Stomach (tissue), 9 donors: ENCODE results near the gene CAMKK1. TPM values are rescaled to one million over a fixed set of nuclear protein-coding genes. Genes with fewer than 3 reads are reported as not detected.

Experiments used
- DNase-seq, 2 donors: peaks; one replicate each; pipeline versions ENCODE4 v3.0.0 to v3.0.0-alpha.2; 2013 to 2019
- H3K27ac ChIP-seq, 5 donors: fragments of 200-600 bp in 4 of 5; sonication (generic) in 4 of 5; one replicate each; pipeline ENCODE4 v1.5.1; 2013 to 2019; ENCODE audit warnings: mild to moderate bottlenecking in 1 of 5, moderate library complexity in 1 of 5
- H3K27me3 ChIP-seq, 3 donors: fragments of 200-600 bp; sonication (generic); one replicate each; pipeline ENCODE4 v1.5.1; 2017 to 2019; ENCODE audit warnings: mixed run types in 1 of 3
- H3K36me3 ChIP-seq, 4 donors: fragments of 200-600 bp; sonication (generic); 1 replicate in 3 of 4; 2 replicates in 1 of 4; pipeline ENCODE4 v1.5.1; 2016 to 2019
- H3K4me1 ChIP-seq, 4 donors: fragments of 200-600 bp; sonication (generic); one replicate each; pipeline ENCODE4 v1.5.1; 2016 to 2019
- H3K4me3 ChIP-seq, 4 donors: fragments of 200-600 bp; sonication (generic) in 3 of 4; one replicate each; pipeline ENCODE4 v1.5.1; 2016 to 2019; ENCODE audit warnings: mild to moderate bottlenecking in 1 of 4
- H3K9me3 ChIP-seq, 4 donors: fragments of 200-600 bp; sonication (generic); one replicate each; pipeline ENCODE4 v1.5.1; 2016 to 2019
- CTCF ChIP-seq, 7 experiments: fragments of 450-650 bp in 4 of 7; fragments of 200-600 bp in 3 of 7; sonication (generic) in 3 of 7; IDR thresholded peaks; one replicate each; pipeline ENCODE4 v1.5.1; 2016 to 2019; ENCODE audit warnings: antibody characterized with exemption in 7 of 7, control low read depth in 2 of 7, mild to moderate bottlenecking in 1 of 7
- EP300 ChIP-seq: sonication (generic); formaldehyde crosslinking; IDR thresholded peaks from one replicate; pipeline ENCODE4 v1.6.1; 2017; ENCODE audit warnings: antibody characterized with exemption
- POLR2A ChIP-seq, 4 donors: fragments of 450-650 bp; IDR thresholded peaks; one replicate each; pipeline ENCODE4 v1.6.1; 2016; ENCODE audit warnings: antibody characterized with exemption in 4 of 4, control low read depth in 2 of 4, mild to moderate bottlenecking in 1 of 4, moderate library complexity in 1 of 4
- POLR2AphosphoS5 ChIP-seq, 3 donors: sonication (generic); formaldehyde crosslinking; IDR thresholded peaks; one replicate each; pipeline ENCODE4 v1.6.1; 2016; ENCODE audit warnings: antibody characterized with exemption in 3 of 3
- WGBS, 5 donors: extraction: QIAGEN DNeasy Blood & Tissue Kit in 3 of 5; methylation state at CpG; one replicate each; pipeline versions ENCODE4 v1.1.5 to v1.1.7; 2013 to 2018; 5-methylcytosine and 5-hydroxymethylcytosine counted together
- intact Hi-C: fragments of 100-400 bp; cut with DNase I; formaldehyde crosslinking; loops from one replicate; pipeline ENCODE4 v1.15.1; 2023; ENCODE audit warnings: low total_unique reads
- polyA plus RNA-seq, 3 donors: library from polyadenylated mRNA; stranded (reverse); fragments of 200-250 nt; gene quantifications; one replicate each; pipeline ENCODE4 v1.2.3, GENCODE V29; 2013
- total RNA-seq, 5 donors: library from RNA; depleted of rRNA; stranded (reverse); fragments of >200 nt; gene quantifications; one replicate each; pipeline versions ENCODE4 v1.1.0 to v1.2.3, GENCODE V29; 2014 to 2016
- donor health status: healthy with polysubstance abuse.
- donor health status: Bipolar disorder and iron deficiency.
- donor health status: healthy.

The CAMKK1 gene
- total and polyA plus RNA-seq, 8 donors = 0.58 to 15.1 (median 4.6) TPM

- no peak for DNase-seq
- TF ChIP-seq EP300 (no peak), POLR2A (IDR thresholded peaks at IDR 0.05) (no peak), POLR2AphosphoS5 (IDR thresholded peaks at IDR 0.05) (no peak), CTCF (IDR thresholded peaks at IDR 0.05) (no peak)
- H3K36me3 ChIP-seq = peaks cover 0 to 8% (median 3%) of the 10 kb centered on the region in 4 donors
- H3K27ac ChIP-seq = no peak overlapping the region
- intact Hi-C loops = no loop called here
- H3K4me1 ChIP-seq = peaks cover 12 to 26% (median 22%) of the 10 kb centered on the region in 4 donors
- no peak overlapping the region for H3K4me3 ChIP-seq
- WGBS, 5 donors = 82 to 88% (median 86%) methylated on average over 7 to 9 of the region's 9 CpGs
- no peaks in the 10 kb centered on the region for H3K9me3 ChIP-seq
- peaks cover 0 to 3% (median 0%) of the 10 kb centered on the region in 3 donors for H3K27me3 ChIP-seq
Observed at GRCh38 chr17:3848229-3848835, 44.5 kb downstream of the CAMKK1 start.

- Histone ChIP-seq H3K27me3 (peaks cover 0 to 3% (median 0%) of the 10 kb centered on the region in 3 donors), H3K9me3 (no peaks in the 10 kb centered on the region), H3K4me3 (no peak overlapping the region), H3K36me3 (peaks cover 5 to 19% (median 15%) of the 10 kb centered on the region in 4 donors), H3K4me1 (peaks cover 12 to 35% (median 24%) of the 10 kb centered on the region in 4 donors), H3K27ac (no peak overlapping the region)
- TF ChIP-seq POLR2AphosphoS5 (IDR thresholded peaks at IDR 0.05) = no peak
- no peak for TF ChIP-seq POLR2A (IDR thresholded peaks at IDR 0.05)
- TF ChIP-seq CTCF (IDR thresholded peaks at IDR 0.05) = no peak
- TF ChIP-seq EP300 = no peak
- 95 to 97% (median 96%) methylated on average over 9 of the region's 9 CpGs for WGBS, 5 donors
- intact Hi-C loops = no loop called here
- DNase-seq = no peak
Observed at GRCh38 chr17:3847165-3847670, 45.6 kb downstream of the CAMKK1 start.

- TF ChIP-seq EP300 (no peak), CTCF (IDR thresholded peaks at IDR 0.05) (peak in 2 of 7 experiments; percentile 1 to 2)
- Histone ChIP-seq H3K36me3 (peaks cover 5 to 25% (median 19%) of the 10 kb centered on the region in 4 donors), H3K4me1 (peaks cover 12 to 35% (median 24%) of the 10 kb centered on the region in 4 donors), H3K9me3 (no peaks in the 10 kb centered on the region), H3K27me3 (peaks cover 0 to 3% (median 0%) of the 10 kb centered on the region in 3 donors), H3K27ac (peak overlapping the region in 4 of 5 donors; percentile 88 to 96 (median 93)), H3K4me3 (peak overlapping the region; percentile 78 to 99 (median 94))
- intact Hi-C loops = no loop called here
- 46 to 52% (median 47%) methylated on average over 15 to 17 of the region's 17 CpGs for WGBS, 5 donors
- no peak for DNase-seq
Observed at GRCh38 chr17:3846437-3847164, 46.3 kb downstream of the CAMKK1 start.

GRCh38 chr17:3845621-3846436 is 47.0 kb downstream of the CAMKK1 start, which contains the start of gene NCBP3:
NCBP3 (minus strand) TSS chr17:3846246; CDS start chr17:3846223, 23 bp downstream.
- peak within 1 kb of the TSS; percentile 78 to 99 (median 94) for H3K4me3 ChIP-seq
- intact Hi-C loops = no loop called here
- H3K27ac ChIP-seq = peak within 1 kb of the TSS; percentile 88 to 96 (median 92)
- DNase-seq = peak; percentile 94 to 98
- WGBS, 5 donors = 0 to 1% (median 1%) methylated on average over 39 to 76 of the region's 76 CpGs
- TF ChIP-seq POLR2AphosphoS5 (IDR thresholded peaks at IDR 0.05) = peak; percentile 78 to 94 (median 91)
- TF ChIP-seq CTCF (IDR thresholded peaks at IDR 0.05) = peak in 6 of 7 experiments; percentile 40 to 98 (median 93)
- TF ChIP-seq POLR2A (IDR thresholded peaks at IDR 0.05) = peak in 1 of 4 donors; percentile 78
- no peak for TF ChIP-seq EP300
- H3K4me1 ChIP-seq = peaks cover 12 to 35% (median 25%) of the 10 kb centered on the region in 4 donors
- H3K9me3 ChIP-seq = no peaks in the 10 kb centered on the region
- peaks cover 5 to 33% (median 27%) of the 10 kb centered on the region in 4 donors for H3K36me3 ChIP-seq
- no peaks in the 10 kb centered on the region for H3K27me3 ChIP-seq
